ENCODE data around the gene ITPKA.

GRCh38 chr15:41521614-41522013 lies 27.9 kb downstream of the ITPKA start:
- TF ChIP-seq SIN3A (IDR thresholded peaks at IDR 0.05; ENCODE audit: borderline replicate concordance, insufficient read depth, low read length) = no peak
- no peak for TF ChIP-seq POLR2AphosphoS5 (IDR thresholded peaks at IDR 0.05; ENCODE audit: low read depth, low read length)
